ENCODE results near the gene SLC1A4. TPM values are rescaled to one million over a fixed set of nuclear protein-coding genes. Genes with fewer than 3 reads are reported as not detected.
A peak's percentile ranks its signal among the peaks of the same experiment; 100 is the strongest.

SLC1A4 gene
- total and polyA plus RNA-seq, 2 of the 4 experiments (the other 2 are of a cell fraction): 6.8 to 8.1 TPM

DNA sequence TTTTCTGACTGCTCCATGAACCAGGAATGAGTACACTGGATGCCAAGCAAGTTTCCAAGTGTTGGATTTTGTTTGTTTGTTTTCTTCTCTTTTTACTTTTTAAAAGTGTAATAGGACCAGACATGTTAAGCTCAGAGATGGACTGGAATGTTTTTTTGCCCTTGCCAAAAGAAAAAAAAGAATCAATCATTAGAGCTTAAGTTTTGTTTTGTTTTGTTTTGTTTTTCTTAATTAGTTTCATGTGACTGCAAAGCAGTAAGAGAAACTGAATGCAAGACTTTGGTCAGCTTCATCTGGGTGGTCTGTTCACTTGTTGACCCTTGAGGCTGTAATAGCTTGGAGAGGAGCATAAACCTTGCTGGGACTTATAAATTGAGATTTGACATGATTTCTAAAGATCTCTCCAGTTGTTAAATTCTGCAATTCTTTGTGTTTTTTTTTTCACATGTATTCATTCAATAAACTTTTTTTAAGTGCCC, 42.4 kb upstream of the SLC1A4 start:
- in situ Hi-C loops (cut with MboI; ENCODE audit: low sequenced_read_pairs): no loop called here
- Histone ChIP-seq H2BK15ac (ENCODE audit: low read depth, low read length) (no peak overlapping the region), H2BK5ac (ENCODE audit: low read depth, low read length, poor library complexity, severe bottlenecking) (no peak overlapping the region), H2AK9ac (replicated peaks; ENCODE audit: low read depth, low read length, poor library complexity) (no peak overlapping the region), H4K8ac (ENCODE audit: low read depth in 2 of 2, low read length in 2 of 2) (no peak overlapping the region; a peak in 1 of 4 replicates), H3K23ac (ENCODE audit: low read depth, low read length) (no peak overlapping the region), H3K18ac (ENCODE audit: low read depth, low read length) (no peak overlapping the region), H2BK20ac (ENCODE audit: low read depth, low read length) (peak overlapping the region; percentile 14; the same call in 1 of the 2 replicates), H4K91ac (ENCODE audit: insufficient read depth, low read depth, low read length) (no peak overlapping the region), H3K4me2 (ENCODE audit: low read depth, low read length) (no peak overlapping the region), H2BK120ac (ENCODE audit: low read depth, low read length) (no peak overlapping the region), H3K14ac (replicated peaks; ENCODE audit: low read depth, low read length) (peak overlapping the region; percentile 50), H3K9me3 (ENCODE audit: control insufficient read depth, insufficient read depth, low read length) (no peaks in the 10 kb centered on the region), H3K4ac (ENCODE audit: low read depth, low read length) (peak overlapping the region; percentile 26; the same call in 1 of the 2 replicates), H3K79me1 (ENCODE audit: low read depth in 1 of 2, low read length in 2 of 2) (no peaks in the 10 kb centered on the region), H3K9ac (ENCODE audit: low read depth, low read length) (no peak overlapping the region), H3K36me3 (ENCODE audit: control insufficient read depth, insufficient read depth, low read length) (no peaks in the 10 kb centered on the region), H2AFZ (replicated peaks; ENCODE audit: low read length, poor library complexity) (no peak overlapping the region), H3K56ac (ENCODE audit: extremely low read depth, insufficient read depth, low read length) (no peak overlapping the region), H3K27ac (ENCODE audit: insufficient read depth, low read length) (no peak overlapping the region), H3K9me1 (ENCODE audit: insufficient read depth, low read length) (0 out of 2 replicates have a peak, but pooled peaks cover 13% of the 10 kb centered on the region), H4K20me1 (ENCODE audit: insufficient read depth, low read length) (no peaks in the 10 kb centered on the region), H2AK5ac (ENCODE audit: low read depth, low read length) (no peak overlapping the region), H3K4me1 (ENCODE audit: control insufficient read depth, insufficient read depth, low read length) (peaks cover 13% of the 10 kb centered on the region), H3K27me3 (ENCODE audit: control insufficient read depth, insufficient read depth, low read length) (peaks cover 10% of the 10 kb centered on the region), H4K5ac (ENCODE audit: low read depth, low read length) (no peak overlapping the region), H3K4me3 (ENCODE audit: insufficient read depth, low read depth, low read length) (no peak overlapping the region)
- POLR2A ChIA-PET (ENCODE audit: unreplicated experiment): no interaction called here
- intact Hi-C loops (cut with micrococcal nuclease): no loop called here
- CTCF ChIA-PET: interaction anchor here (0.6 to 0.9 kb wide), 2 partner anchors 27 to 100 kb away, joined by 4 read pairs; no protein-coding TSS in a partner anchor
- no peak for DNase-seq
- dilution Hi-C loops (cut with HindIII; ENCODE audit: low sequenced_read_pairs, unreplicated experiment): no loop called here
- no TSS peak for BruUV-seq (replicated peaks)
- no peak for TF ChIP-seq NFE2L2 (IDR thresholded peaks at IDR 0.05; ENCODE audit: low read depth, low read length)
- TF ChIP-seq BHLHE40 (IDR thresholded peaks at IDR 0.05; ENCODE audit: low read depth, low read length): no peak
- TF ChIP-seq MAFK (IDR thresholded peaks at IDR 0.05; ENCODE audit: low read depth, low read length): no peak
- no peak for TF ChIP-seq SMC3 (IDR thresholded peaks at IDR 0.05; ENCODE audit: low read depth, low read length)
- no peak for TF ChIP-seq CEBPB (IDR thresholded peaks at IDR 0.05; ENCODE audit: low read depth, low read length)
- TF ChIP-seq, protein P1, sequence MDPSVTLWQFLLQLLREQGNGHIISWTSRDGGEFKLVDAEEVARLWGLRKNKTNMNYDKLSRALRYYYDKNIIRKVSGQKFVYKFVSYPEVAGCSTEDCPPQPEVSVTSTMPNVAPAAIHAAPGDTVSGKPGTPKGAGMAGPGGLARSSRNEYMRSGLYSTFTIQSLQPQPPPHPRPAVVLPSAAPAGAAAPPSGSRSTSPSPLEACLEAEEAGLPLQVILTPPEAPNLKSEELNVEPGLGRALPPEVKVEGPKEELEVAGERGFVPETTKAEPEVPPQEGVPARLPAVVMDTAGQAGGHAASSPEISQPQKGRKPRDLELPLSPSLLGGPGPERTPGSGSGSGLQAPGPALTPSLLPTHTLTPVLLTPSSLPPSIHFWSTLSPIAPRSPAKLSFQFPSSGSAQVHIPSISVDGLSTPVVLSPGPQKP (IDR thresholded peaks at IDR 0.05; ENCODE audit: borderline replicate concordance, low read depth, low read length): no peak
- TF ChIP-seq MAZ (IDR thresholded peaks at IDR 0.05; ENCODE audit: borderline replicate concordance, low read depth, low read length): no peak
- TF ChIP-seq MXI1 (IDR thresholded peaks at IDR 0.05; ENCODE audit: borderline replicate concordance, low read depth, low read length): no peak
- TF ChIP-seq, protein P2, sequence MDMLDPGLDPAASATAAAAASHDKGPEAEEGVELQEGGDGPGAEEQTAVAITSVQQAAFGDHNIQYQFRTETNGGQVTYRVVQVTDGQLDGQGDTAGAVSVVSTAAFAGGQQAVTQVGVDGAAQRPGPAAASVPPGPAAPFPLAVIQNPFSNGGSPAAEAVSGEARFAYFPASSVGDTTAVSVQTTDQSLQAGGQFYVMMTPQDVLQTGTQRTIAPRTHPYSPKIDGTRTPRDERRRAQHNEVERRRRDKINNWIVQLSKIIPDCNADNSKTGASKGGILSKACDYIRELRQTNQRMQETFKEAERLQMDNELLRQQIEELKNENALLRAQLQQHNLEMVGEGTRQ (IDR thresholded peaks at IDR 0.05; ENCODE audit: low read depth, low read length): no peak
- no peak for TF ChIP-seq CHD1 (IDR thresholded peaks at IDR 0.05; ENCODE audit: low read depth, low read length)
- no peak for TF ChIP-seq RCOR1 (IDR thresholded peaks at IDR 0.05; ENCODE audit: insufficient replicate concordance, low read length)
- TF ChIP-seq RAD21 (IDR thresholded peaks at IDR 0.05; ENCODE audit: low read length): no peak
- no peak for TF ChIP-seq FOS (IDR thresholded peaks at IDR 0.05; ENCODE audit: low read depth, low read length)
- TF ChIP-seq POLR2A (IDR thresholded peaks at IDR 0.05; ENCODE audit: low read depth, low read length): no peak
- no peak for TF ChIP-seq RFX5 (IDR thresholded peaks at IDR 0.05; ENCODE audit: low read depth, low read length)
- TF ChIP-seq, protein P3, sequence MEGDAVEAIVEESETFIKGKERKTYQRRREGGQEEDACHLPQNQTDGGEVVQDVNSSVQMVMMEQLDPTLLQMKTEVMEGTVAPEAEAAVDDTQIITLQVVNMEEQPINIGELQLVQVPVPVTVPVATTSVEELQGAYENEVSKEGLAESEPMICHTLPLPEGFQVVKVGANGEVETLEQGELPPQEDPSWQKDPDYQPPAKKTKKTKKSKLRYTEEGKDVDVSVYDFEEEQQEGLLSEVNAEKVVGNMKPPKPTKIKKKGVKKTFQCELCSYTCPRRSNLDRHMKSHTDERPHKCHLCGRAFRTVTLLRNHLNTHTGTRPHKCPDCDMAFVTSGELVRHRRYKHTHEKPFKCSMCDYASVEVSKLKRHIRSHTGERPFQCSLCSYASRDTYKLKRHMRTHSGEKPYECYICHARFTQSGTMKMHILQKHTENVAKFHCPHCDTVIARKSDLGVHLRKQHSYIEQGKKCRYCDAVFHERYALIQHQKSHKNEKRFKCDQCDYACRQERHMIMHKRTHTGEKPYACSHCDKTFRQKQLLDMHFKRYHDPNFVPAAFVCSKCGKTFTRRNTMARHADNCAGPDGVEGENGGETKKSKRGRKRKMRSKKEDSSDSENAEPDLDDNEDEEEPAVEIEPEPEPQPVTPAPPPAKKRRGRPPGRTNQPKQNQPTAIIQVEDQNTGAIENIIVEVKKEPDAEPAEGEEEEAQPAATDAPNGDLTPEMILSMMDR (conservative IDR thresholded peaks at IDR 0.05; ENCODE audit: low read depth, low read length): no peak
- no peak; the same call in 1 of the 2 replicates for ATAC-seq (ENCODE audit: low read depth)

All from IMR-90 (cell line).